Thyroid gland (tissue), 4 donors: ENCODE data around the gene SMIM24. TPM values are rescaled to one million over a fixed set of nuclear protein-coding genes. Genes with fewer than 3 reads are reported as not detected.

Experiments
- DNase-seq, 2 donors: peaks; one replicate each; pipeline ENCODE4 v3.0.0-alpha.2; 2019
- H3K27ac ChIP-seq, 3 donors: fragments of 200-600 bp; sonication (generic); 1 replicate in 2 of 3; 2 replicates in 1 of 3; pipeline ENCODE4 v1.5.1; 2016 to 2019; ENCODE audit warnings: mild to moderate bottlenecking in 1 of 3, moderate library complexity in 1 of 3
- H3K27me3 ChIP-seq: fragments of 200-600 bp; sonication (generic); one replicate; pipeline ENCODE4 v1.5.1; 2019
- H3K36me3 ChIP-seq, 2 donors: fragments of 200-600 bp; sonication (generic); one replicate each; pipeline ENCODE4 v1.5.1; 2016 to 2019
- H3K4me1 ChIP-seq, 2 donors: fragments of 200-600 bp; sonication (generic); one replicate each; pipeline ENCODE4 v1.5.1; 2017 to 2019
- H3K4me3 ChIP-seq, 3 donors: fragments of 200-600 bp; sonication (generic); replicated peaks in 1 of 3; 1 replicate in 2 of 3; 2 replicates in 1 of 3; pipeline ENCODE4 v1.5.1; 2016; ENCODE audit warnings: mild to moderate bottlenecking in 1 of 3
- H3K9me3 ChIP-seq: fragments of 200-600 bp; sonication (generic); one replicate; pipeline ENCODE4 v1.5.1; 2017
- CTCF ChIP-seq, 6 experiments: fragments of 200-600 bp in 3 of 6; fragments of 450-650 bp in 3 of 6; sonication (generic) in 3 of 6; IDR thresholded peaks; one replicate each; pipeline ENCODE4 v1.5.1; 2016 to 2019; ENCODE audit warnings: antibody characterized with exemption in 6 of 6, mild to moderate bottlenecking in 2 of 6, inconsistent platforms in 1 of 6, moderate library complexity in 1 of 6
- POLR2A ChIP-seq, 2 donors: fragments of 450-650 bp; IDR thresholded peaks; one replicate each; pipeline ENCODE4 v1.6.1; 2017; ENCODE audit warnings: antibody characterized with exemption in 2 of 2, mild to moderate bottlenecking in 2 of 2, moderate library complexity in 1 of 2
- WGBS, 2 donors: methylation state at CpG; one replicate each; pipeline ENCODE4 v1.1.5; 2017; 5-methylcytosine and 5-hydroxymethylcytosine counted together
- intact Hi-C: fragments of 100-400 bp; cut with DNase I; formaldehyde crosslinking; loops from one replicate; pipeline ENCODE4 v1.15.1; 2023
- total RNA-seq, 4 donors: library from RNA; depleted of rRNA; stranded (reverse); fragments of >200 nt; gene quantifications; one replicate each; pipeline ENCODE4 v1.2.3, GENCODE V29; 2016

Gene SMIM24
- total RNA-seq, 4 donors from 2014 or later, result not detected

- intact Hi-C loops, result no loop called here
- peaks cover 0 to 9% of the 10 kb centered on the region in 2 donors for H3K4me1 ChIP-seq
These were observed 34.6 kb upstream of the SMIM24 start for GRCh38 chr19:3514930-3515329.

GRCh38 chr19:3513229-3514140 is 33.2 kb upstream of the SMIM24 start:
- Histone ChIP-seq H3K4me3 (no peak overlapping the region), H3K27ac (no peak overlapping the region), H3K4me1 (peaks cover 0 to 3% of the 10 kb centered on the region in 2 donors), H3K36me3 (no peaks in the 10 kb centered on the region), H3K9me3 (no peaks in the 10 kb centered on the region), H3K27me3 (no peaks in the 10 kb centered on the region)
- WGBS, 2 donors, result 82 to 91% methylated on average over 16 to 21 of the region's 23 CpGs
- TF ChIP-seq CTCF (IDR thresholded peaks at IDR 0.05) (no peak), POLR2A (IDR thresholded peaks at IDR 0.05) (no peak)
- DNase-seq, result peak; percentile 19 to 37
- intact Hi-C loops, result no loop called here

More at GRCh38 chr19:3514930-3515329, 34.6 kb upstream of the SMIM24 start:
- WGBS, 2 donors, result 88% methylated on average over 7 to 8 of the region's 12 CpGs
- DNase-seq, result no peak
- no peak overlapping the region for H3K27ac ChIP-seq
- no peaks in the 10 kb centered on the region for H3K36me3 ChIP-seq
- no peaks in the 10 kb centered on the region for H3K9me3 ChIP-seq
- H3K4me3 ChIP-seq, result no peak overlapping the region
- no peaks in the 10 kb centered on the region for H3K27me3 ChIP-seq
- TF ChIP-seq CTCF (IDR thresholded peaks at IDR 0.05) (no peak), POLR2A (IDR thresholded peaks at IDR 0.05) (no peak)

- intact Hi-C loops, result no loop called here
- Histone ChIP-seq H3K9me3 (no peaks in the 10 kb centered on the region), H3K36me3 (no peaks in the 10 kb centered on the region), H3K4me1 (peaks cover 2 to 3% of the 10 kb centered on the region in 2 donors), H3K27me3 (no peaks in the 10 kb centered on the region), H3K4me3 (no peak overlapping the region), H3K27ac (no peak overlapping the region)
- no peak for DNase-seq
- 87 to 89% methylated on average over 12 to 15 of the region's 17 CpGs for WGBS, 2 donors
- no peak for TF ChIP-seq POLR2A (IDR thresholded peaks at IDR 0.05)
- no peak for TF ChIP-seq CTCF (IDR thresholded peaks at IDR 0.05)
These were observed 32.4 kb upstream of the SMIM24 start for GRCh38 chr19:3512562-3513228.

- H3K27ac ChIP-seq, result no peak overlapping the region
- H3K9me3 ChIP-seq, result no peaks in the 10 kb centered on the region
- 83 to 91% methylated on average over 25 to 26 of the region's 26 CpGs for WGBS, 2 donors
- H3K27me3 ChIP-seq, result no peaks in the 10 kb centered on the region
- TF ChIP-seq CTCF (IDR thresholded peaks at IDR 0.05) (no peak), POLR2A (IDR thresholded peaks at IDR 0.05) (no peak)
- peaks cover 8 to 10% of the 10 kb centered on the region in 2 donors for H3K4me1 ChIP-seq
- intact Hi-C loops, result no loop called here
- no peak for DNase-seq
- no peak overlapping the region for H3K4me3 ChIP-seq
- no peaks in the 10 kb centered on the region for H3K36me3 ChIP-seq
These were observed 31.4 kb upstream of the SMIM24 start for GRCh38 chr19:3511506-3512251.
